HG03442 (cell line): ENCODE data around the gene PPID.
"Not testable (repeated sequence)": the region's sequence is repeated elsewhere in the genome, so short reads cannot be mapped to it uniquely, and the experiment has no call there.

Experiments used
- ATAC-seq: cut with Tn5 transposase; IDR thresholded peaks from one replicate; pipeline ENCODE4 v1.9.1; 2021; ENCODE audit warnings: mild to moderate bottlenecking, moderate library complexity; ENCODE audit not compliant: unreplicated experiment

PPID gene

GRCh38 chr4:158738866-158739265, 15.7 kb upstream of the PPID start:
- ATAC-seq = no peak

GRCh38 chr4:158729716-158730559, 6.7 kb upstream of the PPID start:
- ATAC-seq = peak; percentile 88

GRCh38 chr4:158728236-158728635, 5.0 kb upstream of the PPID start:
- no peak for ATAC-seq

- no peak for ATAC-seq
Measured at GRCh38 chr4:158726633-158727032, 3.4 kb upstream of the PPID start.

DNA sequence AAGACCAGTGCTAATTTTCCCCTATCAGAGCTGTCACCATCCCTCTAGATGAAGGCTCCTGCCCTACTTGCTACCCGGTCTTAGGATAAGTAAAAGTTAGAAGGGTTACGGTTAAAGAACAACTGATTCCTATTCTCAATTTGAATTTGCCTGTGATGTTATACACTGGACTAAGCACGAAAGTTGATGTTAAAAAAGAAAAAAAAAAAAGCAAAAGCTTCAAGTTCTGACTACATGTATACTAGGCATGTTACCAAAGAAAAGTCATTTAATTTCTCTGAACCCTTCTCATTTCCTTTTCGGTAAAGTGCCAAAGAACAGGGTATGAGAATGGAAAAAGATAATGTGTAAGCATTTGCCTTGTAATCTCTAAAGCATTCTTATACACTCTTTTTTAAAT, 1.4 kb upstream of the PPID start:
- ATAC-seq = no peak

DNA sequence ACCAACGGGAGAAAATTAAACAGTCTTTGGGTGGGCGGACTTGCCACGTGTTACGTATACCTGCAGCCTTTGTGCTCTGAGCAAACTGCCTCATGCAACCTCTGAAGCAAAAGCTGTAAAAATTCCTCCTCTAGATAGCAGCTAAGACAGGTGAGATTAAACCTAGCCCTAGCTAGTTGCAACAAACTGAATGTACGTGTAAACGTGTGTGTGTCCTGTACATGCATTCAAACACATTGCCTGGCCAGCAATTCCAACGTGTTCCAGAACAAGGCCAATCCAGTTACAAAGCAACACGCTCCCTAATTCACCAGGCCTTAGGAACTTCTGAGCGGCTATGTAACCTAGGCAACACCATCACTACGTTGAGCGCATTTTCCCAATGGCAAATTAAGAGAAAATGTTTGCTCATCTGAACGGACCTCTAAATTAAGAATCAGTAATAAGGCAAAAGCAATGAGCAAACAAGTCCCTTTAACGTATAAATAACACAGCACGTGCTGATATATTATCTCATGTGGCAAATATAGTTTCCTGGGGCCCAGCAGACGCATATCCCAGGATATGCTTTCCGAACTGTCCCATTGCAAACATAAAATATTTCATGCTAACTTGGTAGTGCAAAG, 792 bp downstream of the PPID start:
- peak; percentile 21 for ATAC-seq

GRCh38 chr4:158721680-158722079, 1.5 kb downstream of the PPID start:
- no peak for ATAC-seq

GRCh38 chr4:158715802-158716201, 7.4 kb downstream of the PPID start:
- no peak for ATAC-seq

DNA sequence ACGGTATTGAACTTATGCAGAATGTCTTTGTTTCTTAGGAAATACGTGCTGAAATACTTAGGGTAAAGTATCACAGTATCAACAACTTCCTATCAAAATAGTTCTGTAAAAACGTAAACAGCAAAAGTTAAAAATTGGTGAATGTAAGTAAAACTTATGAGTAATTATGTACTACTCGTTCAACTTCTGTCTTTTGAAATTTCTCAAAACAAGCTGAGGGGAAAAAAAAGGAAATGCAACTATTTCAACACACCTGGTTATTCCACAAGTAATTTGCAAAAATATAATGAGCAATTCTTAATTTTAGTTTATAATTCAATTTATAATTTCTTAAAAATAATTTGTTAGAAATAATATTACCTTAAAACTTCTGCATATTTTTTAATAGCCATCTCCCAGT, 8.3 kb downstream of the PPID start:
- no peak for ATAC-seq

DNA sequence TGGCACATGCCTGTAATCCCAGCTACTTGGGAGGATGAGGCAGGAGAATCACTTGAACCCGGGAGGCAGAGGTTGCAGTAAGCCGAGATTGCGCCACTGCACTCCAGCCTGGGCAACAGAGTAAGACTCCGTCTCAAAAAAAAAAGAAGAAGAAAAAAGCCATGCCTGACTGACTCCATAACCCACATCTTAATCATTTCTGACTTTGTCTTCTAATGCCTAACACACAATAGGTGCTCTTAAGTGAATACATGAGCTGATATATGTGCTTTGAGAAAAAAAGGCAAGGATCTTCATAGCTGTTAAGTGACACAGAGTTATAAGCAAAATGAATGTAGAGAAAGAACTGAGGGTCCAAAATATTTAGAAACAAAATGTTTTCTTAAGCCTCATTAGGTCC, 10.6 kb downstream of the PPID start:
- not testable (repeated sequence) for ATAC-seq

DNA sequence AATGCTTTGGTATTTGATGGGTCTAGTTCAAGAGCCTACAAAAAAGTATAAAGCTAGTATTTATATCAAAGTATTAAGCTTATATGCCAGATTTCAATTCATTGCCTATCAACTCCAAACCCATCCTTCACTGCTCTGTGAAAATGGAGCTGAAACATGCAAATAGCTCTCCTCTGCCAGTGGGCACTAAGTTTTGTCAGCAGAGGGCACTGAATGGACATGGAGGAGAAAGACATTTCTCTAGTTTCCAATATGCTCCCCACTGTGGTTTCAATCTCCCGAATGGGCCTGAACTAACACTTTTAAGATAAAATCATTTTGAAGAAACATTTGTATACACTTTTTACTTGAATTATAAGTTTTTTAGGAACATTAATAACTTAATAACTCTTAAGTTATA, 12.4 kb downstream of the PPID start:
- no peak for ATAC-seq

- ATAC-seq = no peak
Measured at GRCh38 chr4:158704274-158704673, 18.9 kb downstream of the PPID start.

DNA sequence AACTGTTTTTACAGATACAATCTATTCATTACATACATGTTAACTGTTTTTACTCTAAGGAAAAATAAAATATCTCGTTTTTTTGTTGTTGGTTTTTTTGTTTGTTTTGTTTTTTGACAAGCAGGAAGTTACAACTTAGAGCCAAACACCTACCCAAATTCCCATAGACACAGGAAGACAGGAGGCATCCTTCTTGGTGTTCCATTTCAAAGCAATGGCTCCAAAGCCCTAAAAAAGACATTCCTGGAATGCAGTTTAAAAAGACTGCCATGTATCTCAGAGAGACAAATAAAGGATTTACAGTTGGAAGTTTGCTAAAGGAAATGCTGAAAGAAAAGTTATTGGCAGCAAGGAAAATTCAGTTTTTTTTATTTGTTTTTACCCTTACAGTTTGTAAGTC, 34.4 kb downstream of the PPID start:
- no peak for ATAC-seq

- ATAC-seq = no peak
Measured at GRCh38 chr4:158682066-158682465, 41.1 kb downstream of the PPID start.

GRCh38 chr4:158681629-158682028, 41.6 kb downstream of the PPID start:
- ATAC-seq = no peak

DNA sequence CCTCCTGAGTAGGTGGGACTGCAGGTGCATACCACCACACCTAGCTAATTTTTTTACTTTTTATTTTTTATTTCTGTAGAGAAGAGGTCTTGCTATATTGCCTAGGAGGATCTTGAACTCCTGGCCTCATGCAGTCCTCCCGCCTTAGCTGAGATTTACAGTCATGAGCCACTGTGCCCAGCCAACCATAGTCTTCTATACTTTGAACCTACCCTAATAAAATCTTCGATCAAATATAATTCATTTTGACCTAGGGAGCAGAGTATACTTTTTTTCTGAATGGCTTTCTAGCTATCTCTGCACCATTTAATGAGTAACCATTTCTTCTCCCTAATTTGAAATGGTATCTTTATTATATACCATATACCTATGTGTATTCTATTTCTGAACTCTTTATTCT, 44.4 kb downstream of the PPID start:
- ATAC-seq = no peak

GRCh38 chr4:158676076-158676475, 47.1 kb downstream of the PPID start:
- no peak for ATAC-seq

DNA sequence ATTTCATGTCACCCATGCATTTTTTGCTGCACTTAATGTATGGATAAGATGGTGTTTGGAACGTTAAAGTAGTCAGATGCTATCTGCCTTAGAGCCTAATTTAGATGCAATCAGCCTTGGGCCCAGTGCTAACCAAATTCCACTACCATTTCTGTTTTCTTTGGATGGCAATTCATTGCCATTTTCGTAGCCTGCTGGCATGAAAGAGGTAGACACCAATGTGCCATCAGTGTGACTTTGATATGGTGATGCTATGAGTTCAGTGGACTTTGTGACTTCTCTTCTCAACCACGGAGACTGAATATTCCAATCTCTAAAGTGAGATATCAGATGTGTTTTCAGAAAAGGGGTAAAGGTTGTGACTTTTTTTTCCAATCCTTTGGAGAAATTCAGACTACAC, 49.6 kb downstream of the PPID start:
- no peak for ATAC-seq

GRCh38 chr4:158671915-158672806, 51.0 kb downstream of the PPID start, which contains the start of gene ETFDH:
TSS of gene ETFDH (plus strand) at chr4:158672296. CDS start at chr4:158672457, 161 bp downstream.
- ATAC-seq = peak; percentile 81

DNA sequence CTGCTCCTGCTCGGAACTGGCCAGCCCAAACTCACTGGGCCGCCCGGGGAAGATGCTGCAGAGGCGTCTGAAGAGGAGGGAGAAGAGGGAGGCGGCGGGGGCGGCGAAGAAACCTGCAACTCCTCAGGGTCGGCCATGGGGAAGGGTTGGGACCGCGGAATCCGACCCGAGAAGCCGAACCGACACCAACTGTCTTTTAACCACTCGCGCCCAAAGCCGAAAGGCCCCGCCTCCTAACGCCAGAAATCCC, 51.6 kb downstream of the PPID start, which contains the start of gene C4orf46:
Gene C4orf46 (minus strand): TSS at position 223 of the 250 bp plus-strand sequence. CDS start 86 bp downstream, at position 137.
- ATAC-seq = no peak

GRCh38 chr4:158670975-158671664, 52.1 kb downstream of the PPID start:
- ATAC-seq = peak; percentile 16
